22Rv1 (cell line): ENCODE data around the gene FIBCD1.

Experiments
- ZFX ChIP-seq: fragments of 450-650 bp; IDR thresholded peaks from 2 replicates; pipeline ENCODE4 v1.6.1; 2017; ENCODE audit warnings: antibody characterized with exemption, borderline replicate concordance
- TF ChIP-seq, protein P1 (sequence below): fragments of 450-650 bp; IDR thresholded peaks from 2 replicates; pipeline ENCODE4 v1.5.1; 2017; ENCODE audit warnings: mild to moderate bottlenecking

DNA sequence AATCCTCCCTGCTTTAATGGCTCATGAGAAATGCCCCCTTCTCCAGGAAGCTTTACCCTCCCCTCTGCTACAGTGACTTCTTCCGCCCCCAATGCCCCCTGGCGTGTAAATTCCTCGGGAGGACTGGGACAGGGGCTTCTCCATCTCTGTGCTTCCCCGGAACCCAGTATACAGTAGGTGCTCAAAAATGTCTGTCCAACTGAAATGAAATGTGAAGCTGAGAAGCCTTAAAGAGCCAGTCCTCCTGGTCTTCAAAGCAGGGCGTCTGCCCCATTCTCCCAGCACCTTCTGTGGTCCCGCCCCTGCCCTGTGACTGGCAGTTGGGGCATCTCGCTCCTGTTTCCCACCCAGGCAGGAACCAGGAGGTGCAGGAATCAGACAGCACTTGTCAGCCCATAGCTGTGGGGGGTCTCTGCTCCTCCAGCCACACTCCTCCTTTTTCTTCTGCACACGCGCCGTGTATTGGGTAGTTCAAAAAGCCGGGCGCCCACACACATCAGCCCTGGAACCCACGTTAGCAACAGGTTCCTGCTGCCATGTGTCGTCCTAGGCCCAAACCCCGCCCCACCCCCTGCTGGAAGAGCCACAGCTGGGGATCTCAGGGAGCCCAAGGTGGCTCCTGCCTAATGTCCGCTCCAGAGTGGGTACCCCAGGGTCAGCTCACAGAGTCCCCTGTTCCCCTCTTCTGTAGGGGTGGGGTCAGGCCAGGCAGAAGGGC is 16.0 kb downstream of the FIBCD1 start:
- TF ChIP-seq, protein P1, sequence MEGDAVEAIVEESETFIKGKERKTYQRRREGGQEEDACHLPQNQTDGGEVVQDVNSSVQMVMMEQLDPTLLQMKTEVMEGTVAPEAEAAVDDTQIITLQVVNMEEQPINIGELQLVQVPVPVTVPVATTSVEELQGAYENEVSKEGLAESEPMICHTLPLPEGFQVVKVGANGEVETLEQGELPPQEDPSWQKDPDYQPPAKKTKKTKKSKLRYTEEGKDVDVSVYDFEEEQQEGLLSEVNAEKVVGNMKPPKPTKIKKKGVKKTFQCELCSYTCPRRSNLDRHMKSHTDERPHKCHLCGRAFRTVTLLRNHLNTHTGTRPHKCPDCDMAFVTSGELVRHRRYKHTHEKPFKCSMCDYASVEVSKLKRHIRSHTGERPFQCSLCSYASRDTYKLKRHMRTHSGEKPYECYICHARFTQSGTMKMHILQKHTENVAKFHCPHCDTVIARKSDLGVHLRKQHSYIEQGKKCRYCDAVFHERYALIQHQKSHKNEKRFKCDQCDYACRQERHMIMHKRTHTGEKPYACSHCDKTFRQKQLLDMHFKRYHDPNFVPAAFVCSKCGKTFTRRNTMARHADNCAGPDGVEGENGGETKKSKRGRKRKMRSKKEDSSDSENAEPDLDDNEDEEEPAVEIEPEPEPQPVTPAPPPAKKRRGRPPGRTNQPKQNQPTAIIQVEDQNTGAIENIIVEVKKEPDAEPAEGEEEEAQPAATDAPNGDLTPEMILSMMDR = no peak
- no peak for TF ChIP-seq ZFX
